NCI-H460 (cell line): ENCODE results near the gene ELOF1. TPM values are rescaled to one million over a fixed set of nuclear protein-coding genes. Genes with fewer than 3 reads are reported as not detected.
A peak's percentile ranks its signal among the peaks of the same experiment; 100 is the strongest.
"Not testable (repeated sequence)": the region's sequence is repeated elsewhere in the genome, so short reads cannot be mapped to it uniquely, and the experiment has no call there.

Source experiments
- DNase-seq: peaks from one replicate; pipeline ENCODE4 v3.0.0-alpha.2; 2016; ENCODE audit warnings: low read depth; ENCODE audit errors: extremely low read depth
- polyA plus RNA-seq: library from polyadenylated mRNA; depleted of rRNA; stranded (reverse); fragments of >200 nt; gene quantifications from 2 replicates; pipeline ENCODE4 v1.2.3, GENCODE V29; 2014; cell fraction: nucleus; rRNA removed
- total RNA-seq: library from RNA; depleted of rRNA; stranded (reverse); fragments of >200 nt; shearing (Covaris generic); gene quantifications from 2 replicates; pipeline ENCODE4 v1.2.3, GENCODE V29; 2014; rRNA removed

The ELOF1 gene
- 31.6 and 35.3 TPM in 2 replicates for total RNA-seq
- 34.2 and 43.8 TPM in 2 replicates for polyA plus RNA-seq

GRCh38 chr19:11558881-11559828 is at the start of gene ELOF1:
ELOF1 (minus strand) TSS chr19:11559230; CDS start chr19:11554347, 4,883 bp downstream.
- DNase-seq, result peak; percentile 95

GRCh38 chr19:11606484-11606883 is 47.5 kb upstream of the ELOF1 start:
- no peak for DNase-seq

GRCh38 chr19:11599704-11600103 is 40.7 kb upstream of the ELOF1 start:
- not testable (repeated sequence) for DNase-seq

GRCh38 chr19:11598746-11599145 is 39.7 kb upstream of the ELOF1 start:
- DNase-seq, result no peak

GRCh38 chr19:11598103-11598483 is 39.1 kb upstream of the ELOF1 start:
- no peak for DNase-seq

- peak; percentile 94 for DNase-seq
Measured at GRCh38 chr19:11597202-11598102, 38.4 kb upstream of the ELOF1 start, which contains the start of gene ZNF627. ZNF627 (plus strand) TSS chr19:11597483; CDS start chr19:11597628, 145 bp downstream.

- no peak for DNase-seq
Measured at GRCh38 chr19:11596156-11596555, 37.1 kb upstream of the ELOF1 start.

- no peak for DNase-seq
Measured at GRCh38 chr19:11594084-11594483, 35.1 kb upstream of the ELOF1 start.

- DNase-seq, result no peak
Measured at GRCh38 chr19:11587975-11588631, 29.1 kb upstream of the ELOF1 start.

- DNase-seq, result peak; percentile 41
Measured at GRCh38 chr19:11587302-11587974, 28.4 kb upstream of the ELOF1 start.

- DNase-seq, result no peak
Measured at GRCh38 chr19:11586331-11586730, 27.3 kb upstream of the ELOF1 start.

GRCh38 chr19:11581740-11582139 is 22.7 kb upstream of the ELOF1 start:
- DNase-seq, result no peak

GRCh38 chr19:11580116-11580515 is 21.1 kb upstream of the ELOF1 start:
- no peak for DNase-seq

- DNase-seq, result no peak
Measured at GRCh38 chr19:11578258-11579142, 19.5 kb upstream of the ELOF1 start.

- DNase-seq, result no peak
Measured at GRCh38 chr19:11577451-11578257, 18.6 kb upstream of the ELOF1 start, which contains the start of gene ACP5. ACP5 (minus strand) TSS chr19:11577645; CDS start chr19:11577317, 328 bp downstream.

GRCh38 chr19:11576227-11576626 is 17.2 kb upstream of the ELOF1 start:
- no peak for DNase-seq

- no peak for DNase-seq
Measured at GRCh38 chr19:11574689-11575088, 15.7 kb upstream of the ELOF1 start.

GRCh38 chr19:11573763-11574162 is 14.7 kb upstream of the ELOF1 start:
- not testable (repeated sequence) for DNase-seq
